ENCODE results near the gene FCHO2.

Gene FCHO2

GRCh38 chr5:73032635-73033034 lies 76.8 kb downstream of the FCHO2 start:
- no peak for DNase-seq

GRCh38 chr5:73037545-73037944 lies 81.7 kb downstream of the FCHO2 start:
- DNase-seq = no peak

GRCh38 chr5:73039082-73039481 lies 83.2 kb downstream of the FCHO2 start:
- DNase-seq = no peak

GRCh38 chr5:73042993-73043392 lies 87.2 kb downstream of the FCHO2 start:
- no peak for DNase-seq

DNA sequence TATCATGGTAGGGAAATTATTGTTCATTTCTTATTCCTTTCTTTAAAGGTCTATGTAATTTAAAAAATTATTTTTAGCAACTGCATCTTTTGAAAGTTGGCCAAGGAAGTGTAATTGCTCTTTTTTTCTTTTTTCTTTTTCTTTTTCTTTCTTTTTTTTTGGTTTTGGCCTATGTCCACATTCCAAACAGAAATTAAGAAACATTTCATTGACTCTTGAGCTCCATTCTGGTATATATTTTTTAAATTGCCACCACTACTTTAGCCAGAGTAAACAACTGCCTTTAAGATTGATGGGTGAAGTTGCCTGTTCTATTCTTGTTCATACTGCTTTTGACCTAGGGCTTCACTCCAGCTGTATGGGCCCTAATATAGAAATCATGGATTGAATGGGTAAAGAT lies 88.7 kb downstream of the FCHO2 start:
- no peak for DNase-seq

- DNase-seq = no peak
Measured at GRCh38 chr5:73045623-73046022, 89.8 kb downstream of the FCHO2 start.

DNA sequence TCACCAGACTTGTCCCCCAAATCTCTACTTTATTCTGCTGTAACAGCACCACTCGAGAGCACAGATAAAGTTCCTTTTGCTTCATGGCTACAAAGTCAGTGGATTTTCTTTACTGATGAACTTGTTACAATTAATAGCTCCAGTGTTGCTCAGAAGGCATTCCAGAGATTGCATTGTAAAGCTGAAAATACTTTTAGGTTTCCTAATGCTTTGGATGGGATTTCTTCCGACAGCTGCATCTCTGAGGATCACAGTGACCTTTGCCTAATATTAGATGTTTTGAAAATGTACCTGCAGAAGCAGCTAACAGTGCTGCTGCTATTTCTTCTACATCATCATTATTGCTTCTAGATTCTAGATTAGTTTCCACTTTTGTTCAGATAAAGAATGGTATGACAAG lies 105.8 kb downstream of the FCHO2 start:
- no peak for DNase-seq

- DNase-seq = no peak
Measured at GRCh38 chr5:73066466-73066865, 110.6 kb downstream of the FCHO2 start.

- DNase-seq = no peak
Measured at GRCh38 chr5:73067213-73067612, 111.4 kb downstream of the FCHO2 start.

DNA sequence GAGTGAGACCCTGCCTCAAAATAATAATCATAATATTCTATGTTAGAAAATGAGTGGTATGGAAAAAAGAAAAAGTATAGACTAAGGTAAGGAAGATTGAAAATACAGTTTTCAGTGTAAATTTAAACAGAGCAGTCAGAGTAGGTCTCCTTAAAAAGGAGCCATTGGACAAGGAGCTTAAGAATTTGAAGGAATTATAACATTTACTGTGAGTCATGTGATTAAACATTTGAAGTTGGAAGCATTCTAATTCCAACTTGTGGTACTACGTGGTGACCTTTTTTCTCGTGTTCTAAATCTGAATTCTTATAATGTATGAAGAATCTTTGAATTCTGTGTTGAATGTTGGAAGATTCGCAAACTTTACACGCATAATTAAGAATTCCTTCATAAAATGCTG lies 125.3 kb downstream of the FCHO2 start:
- DNase-seq = no peak

DNA sequence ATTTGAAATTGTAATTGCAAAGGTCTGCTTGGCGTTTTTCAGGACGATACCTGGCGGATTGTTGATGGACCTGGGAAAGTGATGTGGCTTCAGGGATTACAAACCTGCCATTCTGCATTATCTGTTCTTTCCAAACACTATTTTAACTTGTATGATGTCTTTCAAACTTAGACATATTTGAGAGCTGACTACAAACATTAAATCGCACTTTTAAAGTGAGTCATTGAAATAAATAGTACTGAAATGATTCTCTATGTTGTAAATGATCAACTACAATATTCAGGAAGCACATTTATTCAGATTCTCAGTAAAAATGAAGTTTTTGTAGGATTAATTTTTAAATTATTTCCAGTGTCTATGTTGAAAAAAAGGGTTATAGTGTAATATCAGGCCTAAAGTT lies 132.2 kb downstream of the FCHO2 start:
- DNase-seq = no peak

GRCh38 chr5:73093943-73094342 lies 138.1 kb downstream of the FCHO2 start:
- DNase-seq = no peak

- DNase-seq = no peak
Measured at GRCh38 chr5:73094415-73094814, 138.6 kb downstream of the FCHO2 start.

DNA sequence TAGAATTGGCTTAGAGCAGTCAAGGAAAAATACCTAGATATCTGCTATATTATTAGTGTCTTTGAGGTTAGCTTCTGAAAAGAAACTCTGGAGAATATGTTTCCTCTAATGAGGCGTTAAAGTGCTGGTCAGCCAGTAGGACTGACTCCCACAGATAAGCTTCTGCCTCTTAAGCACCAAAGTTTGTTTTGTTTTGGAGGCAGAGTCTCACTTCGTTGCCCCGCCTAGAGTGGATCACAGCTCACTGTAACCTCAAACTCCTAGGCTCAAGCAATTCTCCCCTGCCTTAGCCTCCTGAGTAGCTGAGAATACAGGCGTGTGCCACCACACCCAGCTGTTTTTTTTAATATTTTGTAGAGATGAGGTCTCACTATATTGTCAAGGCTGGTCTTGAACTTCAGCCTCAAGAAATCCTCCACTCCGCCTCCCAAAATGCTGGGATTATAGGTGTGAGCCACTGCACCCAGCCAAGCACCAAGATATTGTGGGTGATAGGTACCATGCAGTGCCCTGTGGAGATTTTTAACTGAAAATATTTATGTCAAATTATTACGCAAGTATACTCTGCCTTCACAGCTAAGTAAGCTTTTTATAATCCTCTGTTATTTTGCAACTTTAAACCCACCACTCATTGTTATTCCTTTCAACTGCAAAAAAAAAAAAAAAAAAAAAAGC lies 139.9 kb downstream of the FCHO2 start:
- no peak for DNase-seq

- DNase-seq = no peak
Measured at GRCh38 chr5:73096239-73096575, 140.4 kb downstream of the FCHO2 start.

GRCh38 chr5:73097740-73098139 lies 141.9 kb downstream of the FCHO2 start:
- DNase-seq = no peak

DNA sequence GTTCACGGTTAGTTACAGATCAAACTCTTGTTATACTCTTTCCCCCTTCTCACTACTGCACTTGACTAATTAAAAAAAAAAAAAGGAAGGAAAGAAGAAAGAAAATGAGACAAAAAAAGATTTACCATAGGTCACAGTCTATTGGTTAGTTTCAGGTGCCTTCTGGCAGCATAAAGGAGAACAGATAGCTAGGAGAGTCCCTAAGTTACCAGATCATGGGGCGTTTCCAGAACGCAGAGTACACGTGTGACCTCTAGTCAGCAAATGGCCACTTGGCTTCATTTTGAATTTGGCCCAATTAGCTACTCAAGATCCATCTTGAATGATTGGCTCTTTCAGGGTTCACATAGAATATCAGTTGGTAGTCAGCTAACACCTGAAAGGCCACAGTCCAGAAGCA lies 144.3 kb downstream of the FCHO2 start:
- no peak for DNase-seq

GRCh38 chr5:73103870-73104299 lies 148.0 kb downstream of the FCHO2 start:
- DNase-seq = no peak

DNA sequence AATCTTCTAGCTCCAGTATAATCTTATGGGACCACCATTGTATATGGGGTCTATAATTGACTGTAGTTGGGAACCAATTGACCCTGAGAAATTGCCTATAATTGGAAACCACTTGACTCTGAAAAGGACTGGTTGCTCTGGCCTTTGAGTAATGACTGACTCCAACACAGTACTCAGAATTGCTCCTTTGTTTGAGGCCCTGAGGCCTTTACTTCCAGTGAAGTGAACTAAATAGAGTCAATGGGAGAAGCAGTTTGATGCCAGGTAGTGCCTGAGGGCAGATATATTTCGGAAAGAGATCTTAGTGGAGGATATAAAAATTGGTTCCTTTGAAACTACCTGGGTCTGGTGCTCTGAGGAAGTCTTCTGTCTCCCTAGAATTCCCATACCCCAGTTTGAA lies 148.5 kb downstream of the FCHO2 start:
- no peak for DNase-seq

- DNase-seq = no peak
Measured at GRCh38 chr5:73106335-73106734, 150.5 kb downstream of the FCHO2 start.

DNA sequence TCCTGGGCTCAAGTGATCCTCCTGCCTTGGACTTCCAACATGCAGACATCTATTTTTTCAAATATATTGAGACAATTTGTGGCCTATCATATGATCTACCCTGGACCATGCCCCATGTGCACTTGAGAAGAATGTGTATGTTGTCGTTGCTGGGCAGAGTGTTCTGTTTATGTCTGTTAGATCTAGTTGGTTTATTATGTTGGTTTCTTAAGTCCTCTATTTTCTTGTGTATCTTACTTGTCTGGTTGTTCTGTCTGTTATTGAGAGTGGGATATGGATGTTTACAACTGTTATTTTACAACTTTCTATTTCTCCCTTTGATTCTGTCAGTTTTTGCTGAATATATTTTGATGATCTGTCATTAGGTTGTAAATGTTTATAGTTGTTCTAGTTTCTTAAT lies 154.3 kb downstream of the FCHO2 start:
- no peak for DNase-seq

DNA sequence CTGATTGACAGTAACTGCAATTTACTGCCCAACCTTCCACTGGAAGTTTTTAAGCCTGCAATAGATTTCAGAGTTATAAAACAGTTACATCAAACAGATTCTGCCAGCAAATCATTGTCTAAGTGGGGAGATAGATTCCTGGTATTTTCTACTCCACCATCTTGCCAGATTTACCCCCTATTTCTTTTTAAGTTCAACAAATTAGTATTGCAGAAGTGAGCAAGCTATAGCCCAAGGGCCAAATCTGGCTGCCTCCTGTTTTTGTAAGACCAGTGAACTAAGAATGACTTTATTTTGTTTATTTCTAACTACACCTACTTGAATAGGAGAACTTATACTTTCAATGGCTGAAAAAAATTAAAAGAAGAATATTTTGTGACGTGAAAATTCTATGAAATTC lies 155.7 kb downstream of the FCHO2 start:
- no peak for DNase-seq

DNA sequence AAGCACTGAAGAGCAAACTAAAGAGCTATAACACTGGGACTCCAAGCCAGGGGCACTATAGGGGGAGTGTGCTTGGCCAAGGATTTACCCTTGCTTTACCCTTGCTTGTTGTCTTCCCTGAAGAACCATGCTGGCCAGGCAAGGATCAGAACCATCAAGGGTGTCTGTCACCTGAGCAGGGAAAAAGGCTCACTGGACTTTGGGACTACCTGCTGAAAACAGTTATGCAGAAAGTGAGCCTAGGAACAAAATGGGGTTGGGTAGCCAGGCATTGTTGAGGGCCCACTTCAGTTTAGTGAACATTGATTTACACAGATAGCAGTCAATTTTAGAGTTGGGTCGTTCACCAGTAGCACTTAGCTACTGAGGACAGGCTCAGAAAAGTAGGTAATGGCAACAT lies 156.5 kb downstream of the FCHO2 start:
- no peak for DNase-seq

- no peak for DNase-seq
Measured at GRCh38 chr5:73114044-73114688, 158.3 kb downstream of the FCHO2 start.

GRCh38 chr5:73115399-73116051 lies 159.7 kb downstream of the FCHO2 start:
- DNase-seq = no peak

Data from stimulated activated naive CD4-positive, alpha-beta T cell (primary cell).